Measurements from ENCODE around the gene ERMP1.

The ERMP1 gene

GRCh38 chr9:5818424-5819142 lies 14.3 kb downstream of the ERMP1 start:
- peaks cover 20% of the 10 kb centered on the region for H3K36me3 ChIP-seq (ENCODE audit: control insufficient read depth, low read length)
- no peak overlapping the region for H3K27ac ChIP-seq (ENCODE audit: low read depth, low read length)
- no peaks in the 10 kb centered on the region for H3F3A ChIP-seq (ENCODE audit: control insufficient read depth, insufficient read depth)
- no peaks in the 10 kb centered on the region for H3K79me2 ChIP-seq (ENCODE audit: control insufficient read depth, low read length)
- H3K27me3 ChIP-seq (ENCODE audit: control insufficient read depth, low read length), result no peaks in the 10 kb centered on the region
- H3K4me1 ChIP-seq (ENCODE audit: control insufficient read depth, low read length), result no peaks in the 10 kb centered on the region
- H3K4me3 ChIP-seq (ENCODE audit: low read length), result no peak overlapping the region
- H3K9me2 ChIP-seq (replicated peaks; ENCODE audit: control insufficient read depth, low read length), result no peaks in the 10 kb centered on the region
- H4K20me1 ChIP-seq (ENCODE audit: control insufficient read depth, insufficient read depth, low read depth, low read length), result no peaks in the 10 kb centered on the region
- H3K9me3 ChIP-seq (ENCODE audit: control insufficient read depth, insufficient read depth, low read length), result no peaks in the 10 kb centered on the region
- no peak for TF ChIP-seq CTCF (IDR thresholded peaks at IDR 0.05; ENCODE audit: low read depth, low read length, poor library complexity, severe bottlenecking)
- TF ChIP-seq EZH2phosphoT487 (IDR thresholded peaks at IDR 0.05; ENCODE audit: borderline replicate concordance, low read length), result no peak
- H3K4me2 ChIP-seq (ENCODE audit: low read length), result no peak overlapping the region

DNA sequence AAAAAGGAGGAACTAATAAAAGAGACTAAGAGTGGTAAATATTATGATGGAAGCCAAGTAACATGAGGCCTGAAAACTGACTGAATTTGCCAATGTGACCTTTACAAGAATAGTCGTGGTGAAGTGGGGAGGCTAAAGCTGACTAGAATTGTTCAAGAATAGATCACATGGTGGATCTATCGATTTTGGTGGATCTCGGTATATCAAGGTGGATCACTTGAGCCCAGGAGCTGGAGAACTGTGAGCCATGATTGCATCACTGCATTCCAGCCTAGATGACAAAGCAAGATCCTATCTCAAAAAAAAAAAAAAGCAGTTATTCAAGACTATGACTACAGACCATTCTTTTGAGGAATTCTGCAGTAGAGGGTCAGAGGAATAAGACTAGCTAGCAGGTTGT lies 15.1 kb downstream of the ERMP1 start:
- Histone ChIP-seq H3K27me3 (ENCODE audit: control insufficient read depth, low read length) (no peaks in the 10 kb centered on the region), H3K79me2 (ENCODE audit: control insufficient read depth, low read length) (no peaks in the 10 kb centered on the region), H3K4me1 (ENCODE audit: control insufficient read depth, low read length) (no peaks in the 10 kb centered on the region), H4K20me1 (ENCODE audit: control insufficient read depth, insufficient read depth, low read depth, low read length) (no peaks in the 10 kb centered on the region), H3K27ac (ENCODE audit: low read depth, low read length) (no peak overlapping the region), H3K4me3 (ENCODE audit: low read length) (no peak overlapping the region), H3K9me2 (replicated peaks; ENCODE audit: control insufficient read depth, low read length) (no peaks in the 10 kb centered on the region), H3K9me3 (ENCODE audit: control insufficient read depth, insufficient read depth, low read length) (no peaks in the 10 kb centered on the region), H3F3A (ENCODE audit: control insufficient read depth, insufficient read depth) (no peaks in the 10 kb centered on the region), H3K4me2 (ENCODE audit: low read length) (no peak overlapping the region), H3K36me3 (ENCODE audit: control insufficient read depth, low read length) (peaks cover 16% of the 10 kb centered on the region)
- no peak for TF ChIP-seq EZH2phosphoT487 (IDR thresholded peaks at IDR 0.05; ENCODE audit: borderline replicate concordance, low read length)
- TF ChIP-seq CTCF (IDR thresholded peaks at IDR 0.05; ENCODE audit: low read depth, low read length, poor library complexity, severe bottlenecking), result no peak

DNA sequence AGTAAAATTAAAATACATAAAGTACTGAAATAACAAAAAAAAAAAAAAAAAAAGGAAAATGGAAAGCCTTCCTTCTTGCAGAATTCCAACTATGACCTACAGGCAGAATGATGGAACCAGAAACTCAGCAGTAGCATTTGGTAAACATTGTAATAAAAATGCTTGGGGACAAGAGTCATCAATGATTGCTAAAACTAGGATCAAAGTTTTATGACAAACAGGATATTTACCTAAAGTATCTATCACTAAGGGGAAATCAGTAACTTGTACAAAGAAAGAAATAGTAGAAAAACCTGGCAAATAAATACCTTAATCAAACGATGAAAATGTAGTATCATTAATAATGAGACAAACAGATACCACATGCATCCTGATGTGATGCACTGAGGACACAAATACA lies 17.5 kb downstream of the ERMP1 start:
- H3K9me2 ChIP-seq (replicated peaks; ENCODE audit: control insufficient read depth, low read length), result no peaks in the 10 kb centered on the region
- no peak overlapping the region for H3K4me3 ChIP-seq (ENCODE audit: low read length)
- H3K4me2 ChIP-seq (ENCODE audit: low read length), result no peak overlapping the region
- H3K79me2 ChIP-seq (ENCODE audit: control insufficient read depth, low read length), result no peaks in the 10 kb centered on the region
- H3K36me3 ChIP-seq (ENCODE audit: control insufficient read depth, low read length), result peaks cover 23% of the 10 kb centered on the region
- H3K27me3 ChIP-seq (ENCODE audit: control insufficient read depth, low read length), result no peaks in the 10 kb centered on the region
- H3K9me3 ChIP-seq (ENCODE audit: control insufficient read depth, insufficient read depth, low read length), result no peaks in the 10 kb centered on the region
- H3K27ac ChIP-seq (ENCODE audit: low read depth, low read length), result no peak overlapping the region
- no peaks in the 10 kb centered on the region for H3F3A ChIP-seq (ENCODE audit: control insufficient read depth, insufficient read depth)
- no peaks in the 10 kb centered on the region for H3K4me1 ChIP-seq (ENCODE audit: control insufficient read depth, low read length)
- no peaks in the 10 kb centered on the region for H4K20me1 ChIP-seq (ENCODE audit: control insufficient read depth, insufficient read depth, low read depth, low read length)
- TF ChIP-seq CTCF (IDR thresholded peaks at IDR 0.05; ENCODE audit: low read depth, low read length, poor library complexity, severe bottlenecking), result no peak

All from DOHH2 (cell line).